PFSK-1 (cell line): ENCODE measurements around the gene EFCC1.

Source experiments
- FOXP2 ChIP-seq: optimal IDR thresholded peaks from 2 replicates; pipeline ENCODE3; 2011; ENCODE audit warnings: borderline replicate concordance, control low read depth, inconsistent platforms; ENCODE audit not compliant: insufficient read depth; ENCODE audit errors: extremely low read length, extremely low read depth
- POLR2AphosphoS5 ChIP-seq: IDR thresholded peaks from 2 replicates; pipeline ENCODE4 v1.6.1; 2012; ENCODE audit warnings: low read depth, mild to moderate bottlenecking, control low read depth, low read length, moderate library complexity
- REST ChIP-seq, 2 experiments: IDR thresholded peaks; 2 replicates each; pipeline versions ENCODE4 v1.6.1 to v1.8.0; 2011 to 2012; ENCODE audit warnings: low read depth in 2 of 2, low read length in 2 of 2, control low read depth in 1 of 2, inconsistent platforms in 1 of 2, mild to moderate bottlenecking in 1 of 2, moderate library complexity in 1 of 2; ENCODE audit not compliant: insufficient read depth in 1 of 2
- SIN3A ChIP-seq: IDR thresholded peaks from 2 replicates; pipeline ENCODE4 v1.6.1; 2012; ENCODE audit warnings: mild to moderate bottlenecking, low read length, moderate library complexity, borderline replicate concordance; ENCODE audit not compliant: insufficient read depth
- TAF1 ChIP-seq: IDR thresholded peaks from 2 replicates; pipeline ENCODE4 v1.6.1; 2012; ENCODE audit warnings: low read length, control low read depth, borderline replicate concordance; ENCODE audit not compliant: insufficient read depth

EFCC1 gene

GRCh38 chr3:129065720-129066073, 64.6 kb downstream of the EFCC1 start:
- TF ChIP-seq REST (IDR thresholded peaks at IDR 0.05; ENCODE audit: insufficient read depth in 1 of 2, low read depth in 2 of 2, low read length in 2 of 2), result no peak
- TF ChIP-seq FOXP2, result no peak
- no peak for TF ChIP-seq SIN3A
- TF ChIP-seq POLR2AphosphoS5, result no peak
- no peak for TF ChIP-seq TAF1

DNA sequence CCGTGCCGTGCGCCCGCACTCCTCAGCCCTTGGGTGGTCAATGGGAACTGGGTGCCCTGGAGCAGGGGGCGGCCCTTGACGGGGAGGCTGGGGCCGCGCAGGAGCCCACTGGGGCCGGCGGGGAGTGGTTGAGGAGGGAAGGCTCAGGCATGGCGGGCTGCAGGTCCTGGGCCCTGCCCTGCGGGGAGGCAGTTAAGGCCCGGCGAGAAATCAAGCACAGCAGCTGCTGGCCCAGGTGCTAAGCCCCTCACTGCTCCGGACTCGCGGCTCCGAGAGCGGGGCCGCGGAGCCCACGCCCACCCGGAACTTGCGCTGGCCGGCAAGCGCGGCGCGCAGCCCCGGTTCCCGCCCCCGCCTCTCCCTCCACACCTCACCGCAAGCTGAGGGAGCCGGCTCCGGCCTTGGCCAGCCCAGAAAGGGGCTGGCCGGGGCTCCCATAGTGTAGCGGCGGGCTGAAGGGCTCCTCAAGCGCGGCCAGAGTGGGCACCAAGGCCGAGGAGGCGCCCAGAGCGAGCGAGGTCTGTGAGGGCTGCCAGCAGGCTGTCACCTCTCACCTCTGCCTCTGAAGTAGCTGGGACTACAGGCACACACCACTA, 67.3 kb downstream of the EFCC1 start:
- no peak for TF ChIP-seq FOXP2
- no peak for TF ChIP-seq TAF1
- TF ChIP-seq REST (IDR thresholded peaks at IDR 0.05; ENCODE audit: insufficient read depth in 1 of 2, low read depth in 2 of 2, low read length in 2 of 2), result no peak
- no peak for TF ChIP-seq SIN3A
- no peak for TF ChIP-seq POLR2AphosphoS5

DNA sequence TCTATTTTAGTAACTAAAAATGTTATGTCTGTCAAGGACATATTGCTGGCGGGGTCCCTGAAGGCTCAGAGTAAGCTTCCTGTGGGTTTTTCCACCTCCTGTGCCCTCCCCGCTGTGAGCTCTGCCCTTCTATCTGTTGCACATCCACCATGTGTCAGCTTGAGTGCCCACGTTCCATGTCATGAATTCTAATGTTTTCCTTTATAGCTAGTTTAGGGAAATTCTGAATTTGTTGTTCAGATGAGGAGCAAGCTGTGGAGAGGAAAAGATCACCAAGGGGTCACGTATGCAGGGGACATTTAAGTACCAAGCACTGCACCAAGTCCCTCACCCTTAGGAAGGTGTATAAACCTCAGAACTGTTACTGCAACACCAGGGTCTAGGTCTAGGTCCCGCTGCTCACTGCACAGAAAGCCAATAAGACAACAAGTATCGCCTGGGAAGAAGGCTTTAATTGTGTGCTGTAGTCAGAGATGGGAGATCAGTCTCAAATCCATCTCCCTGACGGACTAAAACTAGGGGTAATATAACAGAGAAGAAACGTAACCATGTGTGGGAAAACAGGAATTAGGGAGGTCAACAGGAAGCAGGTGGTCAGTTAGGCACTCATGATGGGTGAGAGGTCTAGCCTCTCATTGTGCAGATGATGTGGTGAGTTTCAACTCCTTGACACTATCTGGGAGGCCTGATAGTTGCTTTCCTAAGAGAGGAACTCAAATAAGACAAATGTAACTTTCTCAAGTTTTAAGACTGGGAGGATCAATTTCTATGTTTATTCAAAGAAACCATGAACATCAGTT, 69.2 kb downstream of the EFCC1 start:
- no peak for TF ChIP-seq SIN3A
- TF ChIP-seq FOXP2, result no peak
- TF ChIP-seq TAF1, result no peak
- TF ChIP-seq REST (IDR thresholded peaks at IDR 0.05; ENCODE audit: insufficient read depth in 1 of 2, low read depth in 2 of 2, low read length in 2 of 2), result no peak
- no peak for TF ChIP-seq POLR2AphosphoS5

- TF ChIP-seq TAF1, result no peak
- TF ChIP-seq POLR2AphosphoS5, result no peak
- no peak for TF ChIP-seq SIN3A
- TF ChIP-seq FOXP2, result no peak
- no peak for TF ChIP-seq REST (IDR thresholded peaks at IDR 0.05; ENCODE audit: insufficient read depth in 1 of 2, low read depth in 2 of 2, low read length in 2 of 2)
These were observed 76.1 kb downstream of the EFCC1 start for GRCh38 chr3:129077222-129077621.

DNA sequence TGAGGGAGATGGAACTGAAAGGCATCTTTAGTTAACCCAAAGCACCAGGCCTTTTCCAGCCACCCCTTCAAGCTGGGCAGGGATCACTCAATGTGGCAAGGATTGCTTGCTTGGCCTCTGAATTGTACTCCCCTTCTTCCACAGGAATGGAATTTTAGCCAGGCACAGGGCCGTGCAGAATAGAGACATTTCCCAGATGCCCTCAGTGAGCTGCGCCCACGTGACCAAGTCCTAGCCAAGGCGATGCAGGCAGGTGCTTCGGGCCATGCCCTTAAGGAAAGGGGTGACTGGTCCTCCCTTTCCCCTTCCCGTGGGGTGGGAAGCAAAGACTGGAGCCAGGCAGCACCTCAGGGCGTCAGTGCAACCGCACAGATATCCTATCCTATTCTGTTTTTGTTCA, 77.4 kb downstream of the EFCC1 start:
- no peak for TF ChIP-seq REST (IDR thresholded peaks at IDR 0.05; ENCODE audit: insufficient read depth in 1 of 2, low read depth in 2 of 2, low read length in 2 of 2)
- no peak for TF ChIP-seq SIN3A
- TF ChIP-seq FOXP2, result no peak
- TF ChIP-seq POLR2AphosphoS5, result no peak
- TF ChIP-seq TAF1, result no peak
